Chondrocyte (in vitro differentiated cells): ENCODE results near the gene SNAP47. TPM values are rescaled to one million over a fixed set of nuclear protein-coding genes. Genes with fewer than 3 reads are reported as not detected.

ENCODE experiments used
- DNase-seq: peaks from one replicate; pipeline ENCODE4 v3.0.0; 2021; ENCODE audit warnings: mixed read lengths, low spot score
- H3K27ac Mint-ChIP-seq: one replicate; pipeline ENCODE4 v1.8.0; 2021; ENCODE audit warnings: mild to moderate bottlenecking, moderate library complexity, mixed read lengths; ENCODE audit not compliant: unreplicated experiment
- H3K27me3 Mint-ChIP-seq: 2 replicates; pipeline ENCODE4 v1.8.0; 2021; ENCODE audit warnings: low read depth, mixed read lengths
- H3K36me3 Mint-ChIP-seq: 2 replicates; pipeline ENCODE4 v1.8.0; 2021; ENCODE audit warnings: low read depth, mixed read lengths
- H3K4me1 Mint-ChIP-seq: 2 replicates; pipeline ENCODE4 v1.8.0; 2021; ENCODE audit warnings: low read depth, mild to moderate bottlenecking, mixed read lengths
- H3K4me3 Mint-ChIP-seq: one replicate; pipeline ENCODE4 v1.8.0; 2021; ENCODE audit warnings: mild to moderate bottlenecking, moderate library complexity, mixed read lengths; ENCODE audit not compliant: unreplicated experiment
- H3K9me3 Mint-ChIP-seq: 2 replicates; pipeline ENCODE4 v1.8.0; 2021; ENCODE audit warnings: low read depth, mixed read lengths
- CTCF ChIP-seq: fragments of 200-600 bp; sonication (generic); IDR thresholded peaks from 2 replicates; pipeline ENCODE4 v1.5.0; 2021; ENCODE audit warnings: antibody characterized with exemption, mild to moderate bottlenecking, moderate library complexity
- total RNA-seq: library from RNA; stranded (reverse); gene quantifications from 3 replicates; pipeline ENCODE4 v1.2.1, GENCODE V29; 2021

SNAP47 gene
- total RNA-seq, 1 donor from 2014 or later: 22.5 TPM

- no peak for TF ChIP-seq CTCF
Measured at GRCh38 chr1:227813962-227814361, 78.7 kb downstream of the SNAP47 start.

GRCh38 chr1:227815468-227816409, 80.5 kb downstream of the SNAP47 start, which contains the start of gene PRSS38:
TSS of gene PRSS38 (plus strand) at chr1:227815675. CDS start at chr1:227815717, 42 bp downstream.
- no peak within 1 kb of the TSS for H3K27ac Mint-ChIP-seq
- DNase-seq: peak; percentile 90
- H3K4me3 Mint-ChIP-seq: no peak within 1 kb of the TSS
- H3K36me3 Mint-ChIP-seq: peaks cover 3% of the 10 kb centered on the region
- H3K4me1 Mint-ChIP-seq: no peaks in the 10 kb centered on the region
- H3K9me3 Mint-ChIP-seq: peaks cover 16% of the 10 kb centered on the region
- no peak for TF ChIP-seq CTCF
- H3K27me3 Mint-ChIP-seq: peaks cover 13% of the 10 kb centered on the region

More at GRCh38 chr1:227813962-227814361, 78.7 kb downstream of the SNAP47 start:
- Mint-ChIP-seq H3K4me1 (no peaks in the 10 kb centered on the region), H3K9me3 (peaks cover 16% of the 10 kb centered on the region), H3K27me3 (peaks cover 12% of the 10 kb centered on the region), H3K27ac (no peak overlapping the region), H3K4me3 (no peak overlapping the region), H3K36me3 (peaks cover 3% of the 10 kb centered on the region)
- no peak for DNase-seq

GRCh38 chr1:227816750-227817446, 81.7 kb downstream of the SNAP47 start:
- H3K27me3 Mint-ChIP-seq: peaks cover 22% of the 10 kb centered on the region
- peaks cover 3% of the 10 kb centered on the region for H3K36me3 Mint-ChIP-seq
- DNase-seq: no peak
- H3K4me3 Mint-ChIP-seq: no peak overlapping the region
- H3K27ac Mint-ChIP-seq: no peak overlapping the region
- H3K4me1 Mint-ChIP-seq: no peaks in the 10 kb centered on the region
- H3K9me3 Mint-ChIP-seq: peaks cover 24% of the 10 kb centered on the region
- TF ChIP-seq CTCF: no peak

- H3K27ac Mint-ChIP-seq: no peak overlapping the region
- TF ChIP-seq CTCF: no peak
- H3K4me3 Mint-ChIP-seq: no peak overlapping the region
- H3K4me1 Mint-ChIP-seq: no peaks in the 10 kb centered on the region
- H3K9me3 Mint-ChIP-seq: peaks cover 21% of the 10 kb centered on the region
- DNase-seq: no peak
- peaks cover 48% of the 10 kb centered on the region for H3K27me3 Mint-ChIP-seq
- peaks cover 2% of the 10 kb centered on the region for H3K36me3 Mint-ChIP-seq
Measured at GRCh38 chr1:227823537-227823936, 88.3 kb downstream of the SNAP47 start.

- H3K4me1 Mint-ChIP-seq: no peaks in the 10 kb centered on the region
- H3K36me3 Mint-ChIP-seq: peaks cover 3% of the 10 kb centered on the region
- DNase-seq: no peak
- no peak overlapping the region for H3K27ac Mint-ChIP-seq
- no peak for TF ChIP-seq CTCF
- H3K27me3 Mint-ChIP-seq: peaks cover 53% of the 10 kb centered on the region
- H3K9me3 Mint-ChIP-seq: peaks cover 26% of the 10 kb centered on the region
- no peak overlapping the region for H3K4me3 Mint-ChIP-seq
Measured at GRCh38 chr1:227824204-227824603, 89.0 kb downstream of the SNAP47 start.
